GM23338 (cell line): ENCODE data around the gene CACNA1G.

Experiments used
- CREB1 ChIP-seq: fragments of 250-450 bp; sonication (Bioruptor Pico); IDR thresholded peaks from 2 replicates; pipeline ENCODE4 v1.5.0; 2020; ENCODE audit warnings: low read depth, mild to moderate bottlenecking, moderate library complexity
- EZH2 ChIP-seq: fragments of 200-600 bp; sonication (generic); IDR thresholded peaks from one replicate; pipeline ENCODE4 v1.8.0; 2017; ENCODE audit warnings: antibody characterized with exemption, mild to moderate bottlenecking, low read depth; ENCODE audit not compliant: unreplicated experiment
- EZH2phosphoT487 ChIP-seq: fragments of 200-600 bp; sonication (generic); IDR thresholded peaks from one replicate; pipeline ENCODE4 v1.8.1; 2018; ENCODE audit warnings: antibody characterized with exemption; ENCODE audit not compliant: unreplicated experiment
- JUNB ChIP-seq: IDR thresholded peaks from one replicate; pipeline ENCODE4 v1.6.1; 2016; ENCODE audit warnings: antibody characterized with exemption; ENCODE audit not compliant: unreplicated experiment
- NANOG ChIP-seq: IDR thresholded peaks from 2 replicates; pipeline ENCODE4 v1.6.1; 2016; ENCODE audit warnings: antibody characterized with exemption, borderline replicate concordance
- POLR2AphosphoS5 ChIP-seq: IDR thresholded peaks from 2 replicates; pipeline ENCODE4 v1.6.1; 2016; ENCODE audit warnings: antibody characterized with exemption, low read depth
- STAT1 ChIP-seq: IDR thresholded peaks from one replicate; pipeline ENCODE4 v1.6.1; 2016; ENCODE audit warnings: antibody characterized with exemption; ENCODE audit not compliant: unreplicated experiment
- ZNF114 ChIP-seq: fragments of 250-450 bp; sonication (Bioruptor Pico); IDR thresholded peaks from 2 replicates; pipeline ENCODE4 v1.5.0; 2020; ENCODE audit warnings: mild to moderate bottlenecking, moderate library complexity
- TF ChIP-seq, protein P1 (sequence below), 2 experiments: fragments of 200-600 bp in 1 of 2; sonication (generic) in 1 of 2; conservative IDR thresholded peaks; 2 replicates each; pipeline versions ENCODE4 v1.5.1 to v1.6.1; 2016 to 2017; ENCODE audit warnings: antibody characterized with exemption in 2 of 2, low read depth in 2 of 2, mild to moderate bottlenecking in 2 of 2, moderate library complexity in 1 of 2
- TF ChIP-seq, protein P2 (sequence below): IDR thresholded peaks from one replicate; pipeline ENCODE4 v1.6.1; 2018; ENCODE audit warnings: antibody characterized with exemption; ENCODE audit not compliant: unreplicated experiment
- TF ChIP-seq, protein P3 (sequence below): fragments of 250-450 bp; sonication (Bioruptor Pico); IDR thresholded peaks from 2 replicates; pipeline ENCODE4 v1.5.0; 2020; ENCODE audit warnings: mild to moderate bottlenecking, moderate library complexity

DNA sequence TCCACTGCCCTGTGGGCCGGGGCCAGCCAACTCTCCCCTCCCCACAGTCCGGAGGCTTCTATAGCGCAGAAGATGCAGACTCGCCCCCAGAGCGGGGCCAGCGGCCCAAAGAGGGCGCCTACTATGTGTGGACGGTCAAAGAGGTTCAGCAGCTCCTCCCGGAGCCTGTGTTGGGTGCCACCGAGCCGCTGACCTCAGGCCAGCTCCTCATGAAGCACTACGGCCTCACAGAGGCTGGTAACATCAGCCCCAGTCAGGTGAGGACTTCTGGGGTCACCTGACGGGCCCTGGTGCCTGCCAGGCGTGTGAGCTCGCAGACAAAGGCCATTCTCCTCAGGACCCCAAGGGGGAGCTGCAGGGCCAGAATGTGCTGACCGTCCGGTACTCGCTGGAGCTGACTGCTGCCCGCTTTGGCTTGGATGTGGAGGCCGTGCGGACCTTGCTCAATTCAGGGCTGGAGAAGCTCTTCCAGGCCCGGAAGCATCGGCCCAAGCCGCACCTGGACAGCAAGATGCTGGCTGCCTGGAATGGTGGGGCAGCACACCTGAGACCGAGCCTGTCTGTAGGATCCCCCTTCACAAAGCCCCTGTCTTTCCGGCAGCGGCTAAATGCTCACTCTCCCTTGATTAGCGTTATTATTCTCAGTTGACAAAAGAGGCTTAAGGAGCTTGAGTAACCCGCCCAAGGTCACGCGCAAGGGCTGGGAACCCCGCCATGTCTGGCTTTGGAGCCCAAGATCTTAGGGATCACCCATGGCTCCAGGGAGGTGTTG lies 9.7 kb upstream of the CACNA1G start:
- TF ChIP-seq NANOG (no peak), STAT1 (no peak), EZH2 (no peak), POLR2AphosphoS5 (no peak), EZH2phosphoT487 (no peak), CREB1 (CRISPR knock-in tag) (0 out of 2 replicates have a peak, but pooled peaks have one; percentile 33), ZNF114 (CRISPR knock-in tag) (no peak), JUNB (no peak)
- TF ChIP-seq, protein P1, sequence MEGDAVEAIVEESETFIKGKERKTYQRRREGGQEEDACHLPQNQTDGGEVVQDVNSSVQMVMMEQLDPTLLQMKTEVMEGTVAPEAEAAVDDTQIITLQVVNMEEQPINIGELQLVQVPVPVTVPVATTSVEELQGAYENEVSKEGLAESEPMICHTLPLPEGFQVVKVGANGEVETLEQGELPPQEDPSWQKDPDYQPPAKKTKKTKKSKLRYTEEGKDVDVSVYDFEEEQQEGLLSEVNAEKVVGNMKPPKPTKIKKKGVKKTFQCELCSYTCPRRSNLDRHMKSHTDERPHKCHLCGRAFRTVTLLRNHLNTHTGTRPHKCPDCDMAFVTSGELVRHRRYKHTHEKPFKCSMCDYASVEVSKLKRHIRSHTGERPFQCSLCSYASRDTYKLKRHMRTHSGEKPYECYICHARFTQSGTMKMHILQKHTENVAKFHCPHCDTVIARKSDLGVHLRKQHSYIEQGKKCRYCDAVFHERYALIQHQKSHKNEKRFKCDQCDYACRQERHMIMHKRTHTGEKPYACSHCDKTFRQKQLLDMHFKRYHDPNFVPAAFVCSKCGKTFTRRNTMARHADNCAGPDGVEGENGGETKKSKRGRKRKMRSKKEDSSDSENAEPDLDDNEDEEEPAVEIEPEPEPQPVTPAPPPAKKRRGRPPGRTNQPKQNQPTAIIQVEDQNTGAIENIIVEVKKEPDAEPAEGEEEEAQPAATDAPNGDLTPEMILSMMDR (conservative IDR thresholded peaks at IDR 0.05; ENCODE audit: low read depth in 2 of 2): peak; percentile 71 to 98
- TF ChIP-seq, protein P2, sequence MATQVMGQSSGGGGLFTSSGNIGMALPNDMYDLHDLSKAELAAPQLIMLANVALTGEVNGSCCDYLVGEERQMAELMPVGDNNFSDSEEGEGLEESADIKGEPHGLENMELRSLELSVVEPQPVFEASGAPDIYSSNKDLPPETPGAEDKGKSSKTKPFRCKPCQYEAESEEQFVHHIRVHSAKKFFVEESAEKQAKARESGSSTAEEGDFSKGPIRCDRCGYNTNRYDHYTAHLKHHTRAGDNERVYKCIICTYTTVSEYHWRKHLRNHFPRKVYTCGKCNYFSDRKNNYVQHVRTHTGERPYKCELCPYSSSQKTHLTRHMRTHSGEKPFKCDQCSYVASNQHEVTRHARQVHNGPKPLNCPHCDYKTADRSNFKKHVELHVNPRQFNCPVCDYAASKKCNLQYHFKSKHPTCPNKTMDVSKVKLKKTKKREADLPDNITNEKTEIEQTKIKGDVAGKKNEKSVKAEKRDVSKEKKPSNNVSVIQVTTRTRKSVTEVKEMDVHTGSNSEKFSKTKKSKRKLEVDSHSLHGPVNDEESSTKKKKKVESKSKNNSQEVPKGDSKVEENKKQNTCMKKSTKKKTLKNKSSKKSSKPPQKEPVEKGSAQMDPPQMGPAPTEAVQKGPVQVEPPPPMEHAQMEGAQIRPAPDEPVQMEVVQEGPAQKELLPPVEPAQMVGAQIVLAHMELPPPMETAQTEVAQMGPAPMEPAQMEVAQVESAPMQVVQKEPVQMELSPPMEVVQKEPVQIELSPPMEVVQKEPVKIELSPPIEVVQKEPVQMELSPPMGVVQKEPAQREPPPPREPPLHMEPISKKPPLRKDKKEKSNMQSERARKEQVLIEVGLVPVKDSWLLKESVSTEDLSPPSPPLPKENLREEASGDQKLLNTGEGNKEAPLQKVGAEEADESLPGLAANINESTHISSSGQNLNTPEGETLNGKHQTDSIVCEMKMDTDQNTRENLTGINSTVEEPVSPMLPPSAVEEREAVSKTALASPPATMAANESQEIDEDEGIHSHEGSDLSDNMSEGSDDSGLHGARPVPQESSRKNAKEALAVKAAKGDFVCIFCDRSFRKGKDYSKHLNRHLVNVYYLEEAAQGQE: no peak
- TF ChIP-seq, protein P3, sequence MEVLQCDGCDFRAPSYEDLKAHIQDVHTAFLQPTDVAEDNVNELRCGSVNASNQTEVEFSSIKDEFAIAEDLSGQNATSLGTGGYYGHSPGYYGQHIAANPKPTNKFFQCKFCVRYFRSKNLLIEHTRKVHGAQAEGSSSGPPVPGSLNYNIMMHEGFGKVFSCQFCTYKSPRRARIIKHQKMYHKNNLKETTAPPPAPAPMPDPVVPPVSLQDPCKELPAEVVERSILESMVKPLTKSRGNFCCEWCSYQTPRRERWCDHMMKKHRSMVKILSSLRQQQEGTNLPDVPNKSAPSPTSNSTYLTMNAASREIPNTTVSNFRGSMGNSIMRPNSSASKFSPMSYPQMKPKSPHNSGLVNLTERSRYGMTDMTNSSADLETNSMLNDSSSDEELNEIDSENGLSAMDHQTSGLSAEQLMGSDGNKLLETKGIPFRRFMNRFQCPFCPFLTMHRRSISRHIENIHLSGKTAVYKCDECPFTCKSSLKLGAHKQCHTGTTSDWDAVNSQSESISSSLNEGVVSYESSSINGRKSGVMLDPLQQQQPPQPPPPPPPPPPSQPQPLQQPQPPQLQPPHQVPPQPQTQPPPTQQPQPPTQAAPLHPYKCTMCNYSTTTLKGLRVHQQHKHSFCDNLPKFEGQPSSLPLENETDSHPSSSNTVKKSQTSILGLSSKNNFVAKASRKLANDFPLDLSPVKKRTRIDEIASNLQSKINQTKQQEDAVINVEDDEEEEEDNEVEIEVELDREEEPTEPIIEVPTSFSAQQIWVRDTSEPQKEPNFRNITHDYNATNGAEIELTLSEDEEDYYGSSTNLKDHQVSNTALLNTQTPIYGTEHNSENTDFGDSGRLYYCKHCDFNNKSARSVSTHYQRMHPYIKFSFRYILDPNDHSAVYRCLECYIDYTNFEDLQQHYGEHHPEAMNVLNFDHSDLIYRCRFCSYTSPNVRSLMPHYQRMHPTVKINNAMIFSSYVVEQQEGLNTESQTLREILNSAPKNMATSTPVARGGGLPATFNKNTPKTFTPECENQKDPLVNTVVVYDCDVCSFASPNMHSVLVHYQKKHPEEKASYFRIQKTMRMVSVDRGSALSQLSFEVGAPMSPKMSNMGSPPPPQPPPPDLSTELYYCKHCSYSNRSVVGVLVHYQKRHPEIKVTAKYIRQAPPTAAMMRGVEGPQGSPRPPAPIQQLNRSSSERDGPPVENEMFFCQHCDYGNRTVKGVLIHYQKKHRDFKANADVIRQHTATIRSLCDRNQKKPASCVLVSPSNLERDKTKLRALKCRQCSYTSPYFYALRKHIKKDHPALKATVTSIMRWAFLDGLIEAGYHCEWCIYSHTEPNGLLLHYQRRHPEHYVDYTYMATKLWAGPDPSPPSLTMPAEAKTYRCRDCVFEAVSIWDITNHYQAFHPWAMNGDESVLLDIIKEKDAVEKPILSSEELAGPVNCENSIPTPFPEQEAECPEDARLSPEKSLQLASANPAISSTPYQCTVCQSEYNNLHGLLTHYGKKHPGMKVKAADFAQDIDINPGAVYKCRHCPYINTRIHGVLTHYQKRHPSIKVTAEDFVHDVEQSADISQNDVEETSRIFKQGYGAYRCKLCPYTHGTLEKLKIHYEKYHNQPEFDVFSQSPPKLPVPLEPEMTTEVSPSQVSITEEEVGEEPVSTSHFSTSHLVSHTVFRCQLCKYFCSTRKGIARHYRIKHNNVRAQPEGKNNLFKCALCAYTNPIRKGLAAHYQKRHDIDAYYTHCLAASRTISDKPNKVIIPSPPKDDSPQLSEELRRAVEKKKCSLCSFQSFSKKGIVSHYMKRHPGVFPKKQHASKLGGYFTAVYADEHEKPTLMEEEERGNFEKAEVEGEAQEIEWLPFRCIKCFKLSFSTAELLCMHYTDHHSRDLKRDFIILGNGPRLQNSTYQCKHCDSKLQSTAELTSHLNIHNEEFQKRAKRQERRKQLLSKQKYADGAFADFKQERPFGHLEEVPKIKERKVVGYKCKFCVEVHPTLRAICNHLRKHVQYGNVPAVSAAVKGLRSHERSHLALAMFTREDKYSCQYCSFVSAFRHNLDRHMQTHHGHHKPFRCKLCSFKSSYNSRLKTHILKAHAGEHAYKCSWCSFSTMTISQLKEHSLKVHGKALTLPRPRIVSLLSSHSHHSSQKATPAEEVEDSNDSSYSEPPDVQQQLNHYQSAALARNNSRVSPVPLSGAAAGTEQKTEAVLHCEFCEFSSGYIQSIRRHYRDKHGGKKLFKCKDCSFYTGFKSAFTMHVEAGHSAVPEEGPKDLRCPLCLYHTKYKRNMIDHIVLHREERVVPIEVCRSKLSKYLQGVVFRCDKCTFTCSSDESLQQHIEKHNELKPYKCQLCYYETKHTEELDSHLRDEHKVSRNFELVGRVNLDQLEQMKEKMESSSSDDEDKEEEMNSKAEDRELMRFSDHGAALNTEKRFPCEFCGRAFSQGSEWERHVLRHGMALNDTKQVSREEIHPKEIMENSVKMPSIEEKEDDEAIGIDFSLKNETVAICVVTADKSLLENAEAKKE (CRISPR knock-in tag): no peak
